Measurements from ENCODE around the gene LGALS4.
"Not testable (repeated sequence)": the region's sequence is repeated elsewhere in the genome, so short reads cannot be mapped to it uniquely, and the experiment has no call there.

Gene LGALS4, protein sequence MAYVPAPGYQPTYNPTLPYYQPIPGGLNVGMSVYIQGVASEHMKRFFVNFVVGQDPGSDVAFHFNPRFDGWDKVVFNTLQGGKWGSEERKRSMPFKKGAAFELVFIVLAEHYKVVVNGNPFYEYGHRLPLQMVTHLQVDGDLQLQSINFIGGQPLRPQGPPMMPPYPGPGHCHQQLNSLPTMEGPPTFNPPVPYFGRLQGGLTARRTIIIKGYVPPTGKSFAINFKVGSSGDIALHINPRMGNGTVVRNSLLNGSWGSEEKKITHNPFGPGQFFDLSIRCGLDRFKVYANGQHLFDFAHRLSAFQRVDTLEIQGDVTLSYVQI

GRCh38 chr19:38812841-38813320, at the start of gene LGALS4:
TSS of gene LGALS4 (minus strand) at chr19:38812945. CDS start at chr19:38812886, 59 bp downstream.
- DNase-seq (ENCODE audit: low read depth), result no peak

DNA sequence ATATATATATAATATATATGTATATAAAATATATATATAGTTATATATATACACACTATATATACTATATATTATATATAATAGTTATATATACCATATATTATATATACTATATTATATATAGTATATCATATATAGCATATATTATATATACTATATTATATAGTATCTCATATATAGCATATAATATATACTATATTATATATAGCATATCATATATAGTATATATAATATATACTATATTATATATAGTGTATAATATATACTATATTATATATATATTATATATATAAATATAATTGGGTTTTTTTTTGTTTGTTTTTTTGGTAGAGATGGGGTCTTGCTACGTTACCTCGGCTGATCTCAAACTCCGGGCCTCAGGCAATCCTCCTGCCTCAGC, 48.6 kb upstream of the LGALS4 start:
- no peak for DNase-seq (ENCODE audit: low read depth)

- DNase-seq (ENCODE audit: low read depth), result not testable (repeated sequence)
Measured at GRCh38 chr19:38859631-38860204, 47.0 kb upstream of the LGALS4 start.

- DNase-seq (ENCODE audit: low read depth), result no peak
Measured at GRCh38 chr19:38856813-38857212, 44.1 kb upstream of the LGALS4 start.

DNA sequence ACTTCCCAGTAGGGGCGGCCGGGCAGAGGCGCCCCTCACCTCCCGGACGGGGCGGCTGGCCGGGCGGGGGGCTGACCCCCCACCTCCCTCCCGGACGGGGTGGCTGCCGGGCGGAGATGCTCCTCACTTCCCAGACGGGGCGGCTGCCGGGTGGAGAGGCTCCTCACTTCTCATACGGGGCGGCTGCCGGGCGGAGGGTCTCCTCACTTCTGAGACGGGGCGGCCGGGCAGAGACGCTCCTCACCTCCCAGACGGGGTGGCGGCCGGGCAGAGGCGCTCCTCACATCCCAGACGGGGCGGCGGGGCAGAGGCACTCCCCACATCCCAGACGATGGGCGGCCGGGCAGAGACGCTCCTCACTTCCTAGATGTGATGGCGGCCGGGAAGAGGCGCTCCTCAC, 43.0 kb upstream of the LGALS4 start:
- not testable (repeated sequence) for DNase-seq (ENCODE audit: low read depth)

DNA sequence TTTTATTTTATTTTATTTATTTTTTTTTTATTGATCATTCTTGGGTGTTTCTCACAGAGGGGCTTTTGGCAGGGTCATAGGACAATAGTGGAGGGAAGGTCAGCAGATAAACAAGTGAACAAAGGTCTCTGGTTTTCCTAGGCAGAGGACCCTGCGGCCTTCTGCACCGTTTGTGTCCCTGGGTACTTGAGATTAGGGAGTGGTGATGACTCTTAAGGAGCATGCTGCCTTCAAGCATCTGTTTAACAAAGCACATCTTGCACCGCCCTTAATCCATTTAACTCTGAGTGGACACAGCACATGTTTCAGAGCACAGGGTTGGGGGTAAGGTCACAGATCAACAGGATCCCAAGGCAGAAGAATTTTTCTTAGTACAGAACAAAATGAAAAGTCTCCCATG, 42.2 kb upstream of the LGALS4 start:
- DNase-seq (ENCODE audit: low read depth), result not testable (repeated sequence)

DNA sequence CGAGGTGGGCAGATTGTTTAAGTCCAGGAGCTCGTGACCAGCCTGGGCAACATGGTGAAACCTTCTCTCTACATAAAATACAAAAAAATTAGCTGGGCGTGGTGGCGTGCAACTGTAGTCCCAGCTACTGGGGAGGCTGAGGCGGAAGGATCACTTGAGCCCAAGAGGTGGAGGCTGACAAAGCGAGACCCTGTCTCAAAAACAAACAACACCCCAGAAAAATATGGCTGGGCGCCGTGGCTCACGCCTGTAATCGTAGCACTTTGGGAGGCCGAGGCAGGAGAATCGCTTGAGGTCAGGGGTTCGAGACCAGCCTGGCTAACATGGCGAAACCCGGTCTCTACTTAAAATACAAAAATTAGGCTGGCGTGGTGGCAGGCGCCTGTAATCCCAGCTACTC, 40.5 kb upstream of the LGALS4 start:
- no peak for DNase-seq (ENCODE audit: low read depth)

GRCh38 chr19:38852231-38853044, 39.7 kb upstream of the LGALS4 start:
- no peak for DNase-seq (ENCODE audit: low read depth)

DNA sequence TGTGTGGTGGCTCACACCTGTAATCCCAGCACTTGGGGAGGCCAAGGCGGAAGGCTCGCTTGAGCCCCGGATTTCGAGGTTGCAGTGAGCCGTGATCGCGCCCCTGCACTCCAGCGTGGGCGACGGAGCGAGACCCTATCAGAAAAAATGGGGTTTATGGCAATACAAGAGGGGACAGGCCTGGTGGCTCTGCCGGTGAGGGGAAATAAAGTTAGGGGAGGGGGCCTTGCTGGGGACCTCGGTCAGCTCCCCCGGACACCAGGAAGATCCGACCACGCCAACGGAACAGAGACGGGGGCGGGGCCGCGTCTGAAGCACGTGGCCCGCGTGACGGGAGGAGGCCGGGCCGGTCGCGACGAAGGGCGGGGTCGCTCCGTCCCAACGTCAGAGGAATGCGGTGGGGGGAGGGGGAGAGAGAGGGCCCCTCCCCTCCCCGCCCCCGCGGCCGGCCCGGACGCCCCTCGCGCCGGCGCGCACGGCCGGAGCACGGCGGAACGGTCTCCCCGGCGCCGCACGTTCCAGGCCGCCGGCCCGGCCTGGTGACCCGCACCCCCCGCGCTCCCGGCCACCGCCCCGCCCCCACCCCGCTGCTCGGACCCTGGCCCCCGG, 39.0 kb upstream of the LGALS4 start:
- no peak for DNase-seq (ENCODE audit: low read depth)

DNA sequence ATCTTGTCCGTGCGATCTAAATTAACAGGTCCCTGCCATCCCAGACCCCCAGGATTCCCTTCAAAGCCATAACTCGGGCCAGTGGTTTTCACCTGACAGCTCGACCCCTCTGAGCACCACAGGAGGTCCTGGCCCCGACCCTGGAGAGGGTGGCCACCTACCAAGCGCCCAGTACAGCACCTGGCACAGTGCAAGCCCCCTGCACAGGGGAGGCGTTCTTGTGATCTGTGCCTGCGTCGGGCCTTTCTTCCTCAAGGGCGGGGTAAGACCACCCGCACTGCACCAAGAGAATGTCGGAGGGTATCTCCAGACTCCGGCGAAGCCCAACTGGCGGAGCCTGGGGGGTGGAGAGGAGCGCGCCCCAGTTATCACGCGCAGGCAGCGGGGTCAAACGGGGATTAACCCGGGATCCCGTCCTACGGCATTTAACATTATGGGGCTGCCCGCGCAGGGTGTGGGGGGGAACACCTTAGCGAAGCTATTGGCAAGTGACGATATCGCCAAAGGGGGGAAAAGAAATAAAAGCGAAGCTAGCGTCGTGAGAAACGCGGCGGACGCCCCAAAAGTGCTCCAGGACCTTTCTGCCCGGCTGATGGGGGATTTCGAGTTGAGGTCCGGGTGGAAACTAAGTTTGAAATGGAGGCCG, 38.4 kb upstream of the LGALS4 start:
- DNase-seq (ENCODE audit: low read depth), result no peak

- no peak for DNase-seq (ENCODE audit: low read depth)
Measured at GRCh38 chr19:38850436-38850975, 37.8 kb upstream of the LGALS4 start.

- DNase-seq (ENCODE audit: low read depth), result peak; percentile 100
Measured at GRCh38 chr19:38849860-38850435, 37.2 kb upstream of the LGALS4 start, which contains the start of gene HNRNPL. TSS of gene HNRNPL (minus strand) at chr19:38849986. CDS start at chr19:38849966, 20 bp downstream.

DNA sequence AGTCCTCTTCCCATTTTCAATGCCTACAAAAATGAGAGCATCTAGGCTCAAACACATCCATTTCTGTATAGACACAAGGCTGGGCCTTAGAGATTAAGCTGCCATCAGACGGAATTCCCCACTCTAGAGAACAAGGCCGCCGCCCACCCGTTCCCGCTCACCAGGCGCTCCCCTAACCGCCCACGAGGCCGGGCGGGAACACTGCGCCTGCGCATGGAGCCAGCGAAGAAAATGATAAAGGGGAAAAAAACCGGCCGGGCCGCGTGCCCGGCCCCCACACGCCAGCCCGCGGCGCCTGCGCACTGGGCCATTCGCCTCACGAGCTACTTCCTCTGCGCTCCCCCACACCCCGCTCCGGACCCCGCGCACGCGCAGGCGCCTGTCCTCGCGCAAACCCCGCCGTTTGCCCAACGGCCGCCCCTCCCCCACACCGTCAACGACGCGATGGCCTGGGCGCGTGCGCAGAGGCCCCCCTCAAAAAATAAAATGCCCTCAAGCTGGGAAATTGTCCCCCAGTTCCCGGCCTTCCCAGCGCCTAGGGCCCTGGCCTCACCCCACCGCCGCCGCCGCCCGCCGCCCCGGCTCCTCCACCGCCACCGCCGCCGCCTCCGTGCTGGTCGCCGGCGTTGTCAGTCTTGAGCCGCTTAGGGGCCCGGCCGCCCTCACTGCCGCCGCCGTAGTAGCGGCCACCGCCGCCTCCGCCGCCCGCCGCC, 36.6 kb upstream of the LGALS4 start:
- peak; percentile 54 for DNase-seq (ENCODE audit: low read depth)

DNA sequence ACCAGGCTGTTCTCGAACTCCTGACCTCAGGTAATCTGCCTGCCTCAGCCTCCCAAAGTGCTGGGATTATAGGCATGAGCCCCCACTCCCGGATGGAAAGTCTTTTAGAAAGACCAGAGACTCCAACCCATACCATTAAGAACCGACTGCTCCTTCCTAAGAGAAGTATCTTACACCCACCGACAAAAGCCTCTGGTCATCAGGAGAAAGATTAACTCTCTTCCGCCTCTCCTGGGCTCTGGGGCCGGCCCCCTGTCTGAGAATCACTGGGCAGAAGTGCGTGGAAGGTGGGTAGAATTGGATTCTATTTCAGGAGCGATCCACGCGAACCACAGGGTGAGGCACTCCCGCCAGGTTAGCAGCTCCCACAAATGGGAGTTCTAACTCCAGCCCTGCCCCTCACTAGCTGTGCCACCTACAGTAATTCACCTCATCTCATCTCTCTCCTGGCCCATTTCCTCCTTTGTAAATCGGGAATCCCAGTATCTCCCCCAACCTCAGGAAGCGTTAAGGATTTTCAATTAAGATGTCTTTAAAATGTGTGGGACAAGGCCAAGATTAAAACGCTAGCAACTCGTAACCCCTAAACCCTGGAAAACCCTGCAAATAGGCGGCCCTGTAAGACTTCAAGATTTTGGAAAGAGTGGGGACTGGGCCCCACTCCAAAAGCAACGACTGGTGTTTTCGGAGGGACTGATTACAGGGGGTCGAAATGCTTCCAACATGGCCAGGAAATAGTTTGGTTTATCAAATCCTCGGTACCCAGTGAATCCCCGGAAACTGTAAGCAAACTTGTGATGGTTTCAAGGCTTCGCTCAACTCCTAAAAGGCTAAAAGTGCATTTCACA, 35.8 kb upstream of the LGALS4 start:
- DNase-seq (ENCODE audit: low read depth), result no peak

- no peak for DNase-seq (ENCODE audit: low read depth)
Measured at GRCh38 chr19:38846097-38846496, 33.4 kb upstream of the LGALS4 start.

GRCh38 chr19:38845374-38846024, 32.8 kb upstream of the LGALS4 start:
- no peak for DNase-seq (ENCODE audit: low read depth)

DNA sequence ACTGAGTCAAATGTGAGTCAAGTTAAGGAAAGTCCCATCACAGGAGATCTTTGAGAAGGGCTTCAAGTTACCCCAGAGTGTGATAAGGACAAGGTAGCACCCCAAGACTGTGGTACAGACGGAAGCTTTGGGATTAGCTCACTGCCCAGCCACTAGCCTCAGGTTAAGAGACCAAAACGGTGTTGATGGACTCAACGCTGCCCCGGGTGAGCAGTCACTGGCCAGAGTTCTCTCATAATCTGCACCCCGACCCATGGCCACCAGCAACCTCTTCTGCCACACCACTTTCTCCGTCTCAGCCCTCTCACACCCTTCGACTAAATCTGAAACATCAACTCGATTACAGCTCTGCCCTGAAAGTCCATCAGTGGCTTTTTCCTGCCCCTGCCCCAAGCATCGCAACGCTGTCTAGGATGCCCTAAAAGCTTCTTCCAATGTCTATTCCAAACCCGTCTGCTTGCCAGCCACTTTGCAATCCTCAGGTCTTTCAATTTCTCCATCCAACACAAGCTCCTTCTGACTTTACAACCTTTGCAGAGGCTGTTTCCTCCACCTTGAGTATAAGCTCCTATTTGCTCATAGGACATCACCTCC, 31.4 kb upstream of the LGALS4 start:
- no peak for DNase-seq (ENCODE audit: low read depth)

GRCh38 chr19:38843175-38843758, 30.5 kb upstream of the LGALS4 start:
- DNase-seq (ENCODE audit: low read depth), result no peak

Measured in GM04503 (cell line).